GM12872 (cell line): Measurements from ENCODE around the gene PRKAR2B.
A peak's percentile ranks its signal among the peaks of the same experiment; 100 is the strongest.

Source experiments
- CTCF ChIP-seq: IDR thresholded peaks from 3 replicates; pipeline ENCODE4 v1.5.1; 2011; ENCODE audit warnings: low read depth, mild to moderate bottlenecking, low read length, moderate library complexity; ENCODE audit not compliant: insufficient read depth

PRKAR2B gene

DNA sequence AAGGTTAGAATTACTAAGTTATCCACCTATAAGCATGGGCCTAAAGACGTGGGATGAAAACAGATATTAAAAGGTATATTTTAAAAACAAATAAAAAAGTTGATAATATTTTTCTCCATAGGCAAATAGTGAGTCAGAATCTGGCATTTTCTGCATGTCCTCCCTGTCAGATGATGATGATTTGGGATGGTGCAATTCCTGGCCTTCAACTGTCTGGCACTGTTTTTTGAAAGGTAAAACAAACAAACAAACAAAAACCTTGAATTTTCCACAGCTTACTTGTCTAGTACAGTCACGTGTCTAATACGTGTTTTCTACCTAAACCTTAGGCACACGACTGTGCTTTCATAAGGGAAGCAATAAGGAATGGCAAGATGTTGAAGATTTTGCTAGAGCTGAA lies 141.7 kb downstream of the PRKAR2B start:
- TF ChIP-seq CTCF = no peak

- TF ChIP-seq CTCF = no peak
Observed at GRCh38 chr7:107187774-107188173, 143.3 kb downstream of the PRKAR2B start.

DNA sequence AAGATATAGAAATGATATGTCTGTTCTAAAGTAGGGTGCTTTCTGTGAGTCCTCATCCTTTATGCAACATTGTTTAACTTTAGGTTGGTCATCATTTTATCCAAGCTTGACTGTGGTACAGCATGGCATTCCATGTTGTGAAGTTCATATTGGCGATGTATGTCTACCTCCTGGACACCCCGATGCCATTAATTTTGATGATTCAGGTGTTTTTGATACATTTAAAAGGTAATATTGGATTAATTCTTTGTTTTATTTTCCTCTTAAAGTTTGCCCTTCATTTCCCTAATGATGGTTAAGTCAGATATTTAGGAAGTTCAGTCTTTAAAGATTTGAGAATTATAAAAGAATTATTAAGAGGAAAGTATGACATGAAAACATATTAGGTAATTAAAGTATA lies 145.6 kb downstream of the PRKAR2B start:
- TF ChIP-seq CTCF = no peak

GRCh38 chr7:107194052-107194451 lies 149.5 kb downstream of the PRKAR2B start:
- no peak for TF ChIP-seq CTCF

GRCh38 chr7:107196834-107197610 lies 152.5 kb downstream of the PRKAR2B start:
- TF ChIP-seq CTCF = no peak

DNA sequence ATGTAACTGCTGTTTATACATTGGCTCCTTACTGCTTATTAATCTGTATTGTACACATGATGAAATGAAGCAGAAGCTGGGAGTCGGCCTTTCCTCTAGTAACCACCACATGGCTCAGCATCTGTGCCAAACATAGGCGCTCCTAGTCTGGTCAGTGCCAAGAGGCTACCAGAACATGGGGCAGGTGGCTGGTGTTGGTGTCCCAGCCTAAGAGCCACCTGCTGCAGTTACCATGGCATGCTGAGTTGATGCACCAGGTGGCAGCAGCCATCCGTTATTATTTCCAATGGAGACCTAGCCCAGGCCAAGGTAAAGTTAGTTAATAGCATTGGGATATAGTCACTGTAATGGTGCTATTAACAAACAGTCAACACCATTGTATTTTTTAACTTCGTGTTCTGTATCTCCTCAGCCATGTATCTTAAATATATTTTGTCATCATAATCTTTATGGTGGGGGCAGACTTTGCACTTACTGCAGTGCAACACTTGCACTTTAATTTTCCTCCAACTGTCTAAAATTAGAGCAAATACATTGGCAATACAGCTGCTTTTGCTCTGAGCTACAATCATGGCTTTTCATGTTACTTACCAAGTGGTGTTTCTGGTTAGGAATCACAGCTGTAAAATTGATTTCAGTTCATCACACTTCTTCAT lies 157.4 kb downstream of the PRKAR2B start:
- peak; percentile 63 for TF ChIP-seq CTCF

DNA sequence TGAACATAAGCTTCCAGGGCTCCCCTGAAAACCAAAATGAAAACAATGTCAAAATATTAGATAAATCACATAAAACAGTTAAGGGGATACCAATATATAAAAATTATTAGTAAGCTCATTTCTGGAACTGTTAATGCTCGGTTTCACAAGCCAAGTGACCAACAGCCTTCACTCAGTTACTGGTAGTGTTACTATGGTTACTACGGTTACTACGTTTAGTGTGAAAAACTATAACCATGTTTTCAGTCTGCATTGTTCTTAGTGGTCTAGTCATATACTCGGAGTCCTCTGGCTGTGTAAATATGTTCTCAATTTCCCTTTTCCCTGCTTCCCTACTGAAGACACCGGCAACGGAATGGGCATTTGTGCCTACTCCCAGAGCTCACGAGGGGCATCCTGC lies 159.1 kb downstream of the PRKAR2B start:
- no peak for TF ChIP-seq CTCF
